Endothelial cell of umbilical vein (primary cell): Measurements from ENCODE around the gene PLCB4. TPM values are rescaled to one million over a fixed set of nuclear protein-coding genes. Genes with fewer than 3 reads are reported as not detected.

Experiments
- BruUV-seq: library from RNA; stranded (reverse); fragments of 400-500 nt; replicated peaks from 2 replicates; lab custom pipeline; 2021; lab: Mats Ljungman, UMichigan
- CTCF ChIA-PET: fragments of 300-600, 350-600 bp; sonication (Branson Sonifier 250); formaldehyde crosslinking; loops from one replicate; lab custom pipeline; 2021; ENCODE audit warnings: antibody characterized with exemption, inconsistent platforms; lab: Charles Lee
- POLR2A ChIA-PET: fragments of 300-600, 350-600 bp; sonication (Branson Sonifier 250); formaldehyde crosslinking; loops from one replicate; lab custom pipeline; 2021; ENCODE audit warnings: antibody characterized with exemption, inconsistent platforms; lab: Charles Lee
- DNase-seq: peaks from one replicate; pipeline ENCODE4 v3.0.0-alpha.2; 2011; ENCODE audit warnings: low read depth, low spot score
- FAIRE-seq: peaks from 2 replicates; lab custom pipeline; 2011; peaks lifted over from hg19 to GRCh38; lab: Jason Lieb, UNC
- H2AFZ ChIP-seq: 2 replicates; pipeline ENCODE4 v1.6.0; 2012; ENCODE audit warnings: low read depth, low read length, control low read depth, inconsistent platforms
- H3K27ac ChIP-seq: 2 replicates; pipeline ENCODE4 v1.5.1; 2011; ENCODE audit warnings: low read depth, mild to moderate bottlenecking, control low read depth, low read length, moderate library complexity; ENCODE audit not compliant: insufficient read depth
- H3K27me3 ChIP-seq, 2 experiments: 2 replicates each; pipeline versions ENCODE4 v1.6.0 to v1.6.1; 2011; ENCODE audit warnings: low read length in 2 of 2, mixed read lengths in 1 of 2; ENCODE audit not compliant: control insufficient read depth in 2 of 2, insufficient read depth in 2 of 2
- H3K36me3 ChIP-seq, 2 experiments: 2 replicates in 1 of 2; 3 replicates in 1 of 2; pipeline ENCODE4 v1.5.1; 2011; ENCODE audit warnings: low read length in 2 of 2, mild to moderate bottlenecking in 1 of 2, moderate library complexity in 1 of 2; ENCODE audit not compliant: control insufficient read depth in 2 of 2, insufficient read depth in 2 of 2; ENCODE audit errors: extremely low read depth in 1 of 2
- H3K4me1 ChIP-seq: 3 replicates; pipeline ENCODE4 v1.5.1; 2011; ENCODE audit warnings: mild to moderate bottlenecking, low read length; ENCODE audit not compliant: control insufficient read depth, insufficient read depth; ENCODE audit errors: extremely low read depth
- H3K4me2 ChIP-seq: 2 replicates; pipeline ENCODE4 v1.6.1; 2011; ENCODE audit warnings: low read length, control low read depth, mixed read lengths; ENCODE audit not compliant: insufficient read depth
- H3K4me3 ChIP-seq, 3 experiments: fragments of 200-600 bp in 1 of 3; sonication (generic), shearing (Covaris generic) in 1 of 3; replicated peaks in 1 of 3; 2 replicates each; pipeline ENCODE4 v1.5.1; 2011 to 2016; ENCODE audit warnings: control low read depth in 3 of 3, low read length in 3 of 3, mild to moderate bottlenecking in 2 of 3, inconsistent platforms in 1 of 3, low read depth in 1 of 3, moderate library complexity in 1 of 3; ENCODE audit not compliant: insufficient read depth in 1 of 3
- H3K79me2 ChIP-seq: 2 replicates; pipeline ENCODE4 v1.6.0; 2012; ENCODE audit warnings: low read length, inconsistent platforms; ENCODE audit not compliant: control insufficient read depth, insufficient read depth
- H3K9ac ChIP-seq: replicated peaks from 2 replicates; pipeline ENCODE3; 2011; ENCODE audit warnings: low read length, control low read depth; ENCODE audit not compliant: insufficient read depth; ENCODE audit errors: extremely low read depth
- H3K9me1 ChIP-seq: replicated peaks from 3 replicates; pipeline ENCODE4 v1.6.0; 2011; ENCODE audit warnings: mild to moderate bottlenecking, low read length; ENCODE audit not compliant: control insufficient read depth, insufficient read depth; ENCODE audit errors: extremely low read depth
- H3K9me3 ChIP-seq: replicated peaks from 2 replicates; pipeline ENCODE4 v1.5.1; 2012; ENCODE audit warnings: low read length, inconsistent platforms; ENCODE audit not compliant: control insufficient read depth, insufficient read depth
- H4K20me1 ChIP-seq: replicated peaks from 2 replicates; pipeline ENCODE3; 2011; ENCODE audit warnings: mild to moderate bottlenecking, low read length; ENCODE audit not compliant: control insufficient read depth, insufficient read depth; ENCODE audit errors: extremely low read depth
- CTCF ChIP-seq, 2 donors: IDR thresholded peaks; 1 replicate in 1 of 2; 2 replicates in 1 of 2; pipeline ENCODE4 v1.5.1; 2011; ENCODE audit warnings: low read length in 2 of 2, mild to moderate bottlenecking in 2 of 2, moderate library complexity in 2 of 2, control low read depth in 1 of 2, inconsistent platforms in 1 of 2, low read depth in 1 of 2; ENCODE audit not compliant: insufficient read depth in 1 of 2; ENCODE audit errors: extremely low read depth in 1 of 2
- EZH2 ChIP-seq: IDR thresholded peaks from 2 replicates; pipeline ENCODE4 v1.6.1; 2012; ENCODE audit warnings: borderline replicate concordance, low read depth, mild to moderate bottlenecking, moderate library complexity, low read length, inconsistent platforms; ENCODE audit not compliant: severe bottlenecking
- FOS ChIP-seq: IDR thresholded peaks from 2 replicates; pipeline ENCODE4 v1.6.1; 2011; ENCODE audit warnings: mild to moderate bottlenecking, low read length, moderate library complexity, borderline replicate concordance; ENCODE audit not compliant: insufficient read depth
- GATA2 ChIP-seq: IDR thresholded peaks from 2 replicates; pipeline ENCODE4 v1.7.0; 2011; ENCODE audit warnings: low read depth, mild to moderate bottlenecking, moderate library complexity, mixed read lengths, low read length; ENCODE audit not compliant: insufficient read length, insufficient read depth
- JUN ChIP-seq: IDR thresholded peaks from 2 replicates; pipeline ENCODE4 v1.6.1; 2011; ENCODE audit warnings: borderline replicate concordance, low read depth; ENCODE audit not compliant: insufficient read length, insufficient read depth
- MAX ChIP-seq: IDR thresholded peaks from 2 replicates; pipeline ENCODE4 v1.6.1; 2011; ENCODE audit not compliant: insufficient read depth, insufficient read length
- MYC ChIP-seq: IDR thresholded peaks from one replicate; pipeline ENCODE4 v1.6.1; 2011; ENCODE audit warnings: mild to moderate bottlenecking, low read depth, low read length
- POLR2A ChIP-seq: IDR thresholded peaks from 2 replicates; pipeline ENCODE4 v1.6.1; 2012; ENCODE audit warnings: low read depth, mild to moderate bottlenecking, control low read depth, low read length
- POLR2AphosphoS5 ChIP-seq: IDR thresholded peaks from 2 replicates; pipeline ENCODE4 v1.6.1; 2012; ENCODE audit warnings: low read depth, mild to moderate bottlenecking, control low read depth, low read length, moderate library complexity; ENCODE audit not compliant: insufficient read depth
- dilution Hi-C: fragments of 300-500 bp; cut with MboI; formaldehyde crosslinking; loops from one replicate; pipeline ENCODE4 v1.15.0; 2019; ENCODE audit warnings: low sequenced_read_pairs; ENCODE audit not compliant: extremely low pct_ligation_motif_present
- intact Hi-C: fragments of 100-400 bp; cut with micrococcal nuclease; formaldehyde crosslinking; loops from one replicate; pipeline ENCODE4 v1.10.0; 2022
- polyA plus RNA-seq, 4 experiments: library from polyadenylated mRNA; depleted of rRNA in 3 of 4; stranded (reverse) in 3 of 4; unstranded in 1 of 4; fragments of >200 nt; gene quantifications; 2 replicates each; pipeline versions ENCODE4 v1.2.1 to v1.2.3, GENCODE V29; 2011 to 2012; ENCODE audit warnings: missing spikeins in 1 of 4
- total RNA-seq: library from RNA; stranded (reverse); gene quantifications from 2 replicates; pipeline ENCODE4 v1.2.3, GENCODE V29; 2021

The PLCB4 gene
- total and polyA plus RNA-seq, 2 donors (not counting 3 experiments of a cell fraction or from before 2014, with no cell fraction given): 0.37 to 1.7 TPM

GRCh38 chr20:9025643-9026042, 43.2 kb upstream of the PLCB4 start:
- H3K9ac ChIP-seq: no peak overlapping the region
- ChIA-PET POLR2A (no interaction called here), CTCF (interaction anchor here (2.1 kb wide), 1 partner anchor 172 kb away, joined by 7 read pairs; no protein-coding TSS in a partner anchor)
- H3K9me1 ChIP-seq: no peaks in the 10 kb centered on the region
- H3K4me2 ChIP-seq: no peak overlapping the region
- intact Hi-C loops (no loop called here), dilution Hi-C loops (no loop called here)
- H4K20me1 ChIP-seq: no peaks in the 10 kb centered on the region
- no peak overlapping the region for H3K4me3 ChIP-seq
- TF ChIP-seq POLR2A (no peak), FOS (no peak), MYC (no peak), POLR2AphosphoS5 (no peak), CTCF (IDR thresholded peaks at IDR 0.05; ENCODE audit: extremely low read depth in 1 of 2, insufficient read depth in 1 of 2, low read depth in 1 of 2, low read length in 2 of 2) (no peak), MAX (no peak), GATA2 (no peak), JUN (no peak), EZH2 (no peak)
- DNase-seq (no peak), FAIRE-seq (no peak)
- no peaks in the 10 kb centered on the region for H3K9me3 ChIP-seq
- H3K79me2 ChIP-seq: no peaks in the 10 kb centered on the region
- no TSS peak for BruUV-seq
- H3K27me3 ChIP-seq: no peaks in the 10 kb centered on the region
- H3K4me1 ChIP-seq: no peaks in the 10 kb centered on the region
- H2AFZ ChIP-seq: no peak overlapping the region
- no peak overlapping the region for H3K27ac ChIP-seq
- no peaks in the 10 kb centered on the region for H3K36me3 ChIP-seq
